GM12891 (cell line): ENCODE measurements around the gene ENTREP3.
"Not testable (repeated sequence)": the region's sequence is repeated elsewhere in the genome, so short reads cannot be mapped to it uniquely, and the experiment has no call there.

ENCODE experiments used
- DNase-seq: peaks from one replicate; pipeline ENCODE4 v3.0.0; 2011; ENCODE audit warnings: low spot score; ENCODE audit not compliant: insufficient read length
- FAIRE-seq: peaks from 2 replicates; lab custom pipeline; 2011; peaks lifted over from hg19 to GRCh38; lab: Jason Lieb, UNC
- PAX5 ChIP-seq: IDR thresholded peaks from 2 replicates; pipeline ENCODE4 v1.6.1; 2011; ENCODE audit warnings: low read length, moderate library complexity, mild to moderate bottlenecking; ENCODE audit not compliant: insufficient read depth, severe bottlenecking
- POLR2A ChIP-seq: IDR thresholded peaks from 2 replicates; pipeline ENCODE4 v1.6.1; 2011; ENCODE audit warnings: low read depth, low read length, control low read depth
- POLR2AphosphoS5 ChIP-seq: IDR thresholded peaks from 2 replicates; pipeline ENCODE4 v1.6.1; 2011; ENCODE audit warnings: low read depth, low read length, control low read depth
- POU2F2 ChIP-seq: IDR thresholded peaks from 2 replicates; pipeline ENCODE4 v1.6.1; 2011; ENCODE audit warnings: low read depth, mild to moderate bottlenecking, control low read depth, low read length, moderate library complexity
- SPI1 ChIP-seq: IDR thresholded peaks from 2 replicates; pipeline ENCODE4 v1.6.1; 2011; ENCODE audit warnings: low read depth, low read length, control low read depth
- TAF1 ChIP-seq: IDR thresholded peaks from 2 replicates; pipeline ENCODE4 v1.6.1; 2011; ENCODE audit warnings: low read depth, low read length, control low read depth

The ENTREP3 gene

GRCh38 chr1:155242805-155243358 lies 12.4 kb downstream of the ENTREP3 start:
- TF ChIP-seq TAF1 (no peak), POLR2A (no peak), POLR2AphosphoS5 (no peak), POU2F2 (no peak)
- DNase-seq (no peak), FAIRE-seq (no peak)

- DNase-seq (no peak), FAIRE-seq (no peak)
- TF ChIP-seq POU2F2, result no peak
Observed at GRCh38 chr1:155241841-155242264, 13.4 kb downstream of the ENTREP3 start.

GRCh38 chr1:155241069-155241679 lies 14.1 kb downstream of the ENTREP3 start:
- peak; percentile 54 for TF ChIP-seq SPI1
- TF ChIP-seq TAF1, result no peak
- DNase-seq (no peak), FAIRE-seq (peak; percentile 75)

- TF ChIP-seq POU2F2 (no peak), TAF1 (no peak), SPI1 (no peak), POLR2A (no peak), PAX5 (no peak), POLR2AphosphoS5 (no peak)
- no peak for DNase-seq
- FAIRE-seq, result no peak
Observed at GRCh38 chr1:155236451-155236850, 18.8 kb downstream of the ENTREP3 start.

- peak; percentile 23 for FAIRE-seq
- not testable (repeated sequence) for DNase-seq
Observed at GRCh38 chr1:155235375-155235774, 19.9 kb downstream of the ENTREP3 start.

- DNase-seq, FAIRE-seq: not testable (repeated sequence)
Observed at GRCh38 chr1:155233502-155233901, 21.8 kb downstream of the ENTREP3 start.

GRCh38 chr1:155232001-155232978 lies 23.0 kb downstream of the ENTREP3 start:
- not testable (repeated sequence) for FAIRE-seq, DNase-seq

GRCh38 chr1:155231302-155231701 lies 24.0 kb downstream of the ENTREP3 start:
- FAIRE-seq, DNase-seq: not testable (repeated sequence)

- no peak for TF ChIP-seq POU2F2
- TF ChIP-seq TAF1, result no peak
- no peak for TF ChIP-seq POLR2A
- TF ChIP-seq PAX5, result no peak
- TF ChIP-seq SPI1, result no peak
- no peak for TF ChIP-seq POLR2AphosphoS5
- no peak for FAIRE-seq
- DNase-seq, result no peak
Observed at GRCh38 chr1:155228096-155228427, 27.2 kb downstream of the ENTREP3 start.

GRCh38 chr1:155227261-155228095 lies 27.8 kb downstream of the ENTREP3 start:
- DNase-seq (peak; percentile 95), FAIRE-seq (peak; percentile 92)
- TF ChIP-seq SPI1 (peak; percentile 23; the same call in 1 of the 2 replicates), POLR2AphosphoS5 (peak; percentile 79), TAF1 (peak; percentile 76), POU2F2 (peak; percentile 63; the same call in 1 of the 2 replicates), PAX5 (no peak), POLR2A (peak; percentile 85)

- no peak for FAIRE-seq
- TF ChIP-seq SPI1, result no peak
- no peak for TF ChIP-seq POLR2A
- TF ChIP-seq POLR2AphosphoS5, result no peak
- TF ChIP-seq POU2F2, result no peak
- DNase-seq, result no peak
Observed at GRCh38 chr1:155226910-155227260, 28.4 kb downstream of the ENTREP3 start.
